GM23338 (cell line): ENCODE results near the gene FRYL.

Source experiments
- EZH2phosphoT487 ChIP-seq: fragments of 200-600 bp; sonication (generic); IDR thresholded peaks from one replicate; pipeline ENCODE4 v1.8.1; 2018; ENCODE audit warnings: antibody characterized with exemption; ENCODE audit not compliant: unreplicated experiment
- TF ChIP-seq, protein P1 (sequence below): IDR thresholded peaks from 2 replicates; pipeline ENCODE4 v1.6.1; 2016; ENCODE audit warnings: antibody characterized with exemption
- TF ChIP-seq, protein P2 (sequence below), 2 experiments: fragments of 200-600 bp in 1 of 2; sonication (generic) in 1 of 2; conservative IDR thresholded peaks; 2 replicates each; pipeline versions ENCODE4 v1.5.1 to v1.6.1; 2016 to 2017; ENCODE audit warnings: antibody characterized with exemption in 2 of 2, low read depth in 2 of 2, mild to moderate bottlenecking in 2 of 2, moderate library complexity in 1 of 2

DNA sequence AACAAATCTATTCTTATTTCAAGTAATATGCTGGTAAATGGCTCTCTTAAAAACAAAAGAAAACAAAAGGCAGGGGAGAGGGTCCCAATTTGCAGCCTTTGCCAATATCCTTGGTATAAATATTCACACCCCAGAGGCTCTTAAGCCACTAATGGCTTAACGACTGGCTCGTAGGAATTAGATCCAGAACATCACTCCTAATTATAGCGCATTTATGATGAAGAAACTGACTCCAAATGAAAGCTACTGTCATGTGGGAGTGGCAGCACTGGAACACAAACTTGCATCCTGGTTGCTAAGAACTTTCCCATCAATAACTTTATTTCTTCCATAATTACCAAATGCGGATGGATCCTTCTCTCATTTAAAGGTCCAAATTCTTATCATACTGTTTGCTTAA, 138.7 kb downstream of the FRYL start:
- TF ChIP-seq, protein P1, sequence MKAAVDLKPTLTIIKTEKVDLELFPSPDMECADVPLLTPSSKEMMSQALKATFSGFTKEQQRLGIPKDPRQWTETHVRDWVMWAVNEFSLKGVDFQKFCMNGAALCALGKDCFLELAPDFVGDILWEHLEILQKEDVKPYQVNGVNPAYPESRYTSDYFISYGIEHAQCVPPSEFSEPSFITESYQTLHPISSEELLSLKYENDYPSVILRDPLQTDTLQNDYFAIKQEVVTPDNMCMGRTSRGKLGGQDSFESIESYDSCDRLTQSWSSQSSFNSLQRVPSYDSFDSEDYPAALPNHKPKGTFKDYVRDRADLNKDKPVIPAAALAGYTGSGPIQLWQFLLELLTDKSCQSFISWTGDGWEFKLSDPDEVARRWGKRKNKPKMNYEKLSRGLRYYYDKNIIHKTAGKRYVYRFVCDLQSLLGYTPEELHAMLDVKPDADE = no peak
- TF ChIP-seq EZH2phosphoT487 = no peak
- TF ChIP-seq, protein P2, sequence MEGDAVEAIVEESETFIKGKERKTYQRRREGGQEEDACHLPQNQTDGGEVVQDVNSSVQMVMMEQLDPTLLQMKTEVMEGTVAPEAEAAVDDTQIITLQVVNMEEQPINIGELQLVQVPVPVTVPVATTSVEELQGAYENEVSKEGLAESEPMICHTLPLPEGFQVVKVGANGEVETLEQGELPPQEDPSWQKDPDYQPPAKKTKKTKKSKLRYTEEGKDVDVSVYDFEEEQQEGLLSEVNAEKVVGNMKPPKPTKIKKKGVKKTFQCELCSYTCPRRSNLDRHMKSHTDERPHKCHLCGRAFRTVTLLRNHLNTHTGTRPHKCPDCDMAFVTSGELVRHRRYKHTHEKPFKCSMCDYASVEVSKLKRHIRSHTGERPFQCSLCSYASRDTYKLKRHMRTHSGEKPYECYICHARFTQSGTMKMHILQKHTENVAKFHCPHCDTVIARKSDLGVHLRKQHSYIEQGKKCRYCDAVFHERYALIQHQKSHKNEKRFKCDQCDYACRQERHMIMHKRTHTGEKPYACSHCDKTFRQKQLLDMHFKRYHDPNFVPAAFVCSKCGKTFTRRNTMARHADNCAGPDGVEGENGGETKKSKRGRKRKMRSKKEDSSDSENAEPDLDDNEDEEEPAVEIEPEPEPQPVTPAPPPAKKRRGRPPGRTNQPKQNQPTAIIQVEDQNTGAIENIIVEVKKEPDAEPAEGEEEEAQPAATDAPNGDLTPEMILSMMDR (conservative IDR thresholded peaks at IDR 0.05; ENCODE audit: low read depth in 2 of 2) = no peak
